ENCODE measurements around the gene MSH3.
"Not testable (repeated sequence)": the region's sequence is repeated elsewhere in the genome, so short reads cannot be mapped to it uniquely, and the experiment has no call there.

The MSH3 gene

DNA sequence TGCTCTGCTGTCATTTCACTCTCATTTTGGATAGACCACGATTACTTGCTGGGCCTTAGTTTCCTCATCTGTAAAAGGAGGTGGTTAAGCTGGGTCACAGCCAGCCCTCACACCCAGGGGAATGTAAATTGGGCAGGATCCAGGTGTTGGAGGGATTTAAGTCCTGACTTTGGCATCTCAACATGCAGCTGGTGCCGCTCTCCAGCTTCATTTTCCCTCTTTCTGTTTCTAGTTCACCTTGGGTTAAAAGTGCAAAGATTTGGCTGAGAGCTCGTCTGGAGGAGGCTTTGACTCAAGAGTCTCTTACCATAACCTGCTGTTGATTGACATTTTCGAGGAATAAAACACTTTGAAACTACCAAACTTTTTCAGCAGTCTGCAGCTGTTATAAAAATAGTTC, 144.6 kb downstream of the MSH3 start:
- no peak for DNase-seq

GRCh38 chr5:80799573-80799972, 145.1 kb downstream of the MSH3 start:
- no peak for DNase-seq

GRCh38 chr5:80804332-80804731, 149.9 kb downstream of the MSH3 start:
- DNase-seq = no peak

GRCh38 chr5:80805038-80805437, 150.6 kb downstream of the MSH3 start:
- no peak for DNase-seq

DNA sequence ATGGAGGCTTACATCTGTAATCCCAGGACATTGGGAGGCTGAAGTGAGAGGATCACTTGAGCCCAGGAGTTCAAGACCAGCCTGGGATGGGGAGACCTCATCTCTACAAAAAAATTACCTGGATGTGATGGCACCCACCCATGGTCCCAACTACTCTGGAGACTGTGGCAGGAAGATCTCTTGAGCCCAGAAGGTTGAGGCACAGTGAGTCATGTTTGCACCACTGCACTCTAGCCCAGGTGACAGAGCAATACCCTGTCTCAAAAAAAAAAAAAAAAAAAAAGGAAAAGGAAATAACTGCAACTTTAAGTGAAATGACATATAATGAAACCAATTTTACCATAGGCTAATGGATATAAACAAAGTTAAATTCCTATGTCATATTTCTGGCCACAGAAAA, 152.5 kb downstream of the MSH3 start:
- DNase-seq = no peak

GRCh38 chr5:80809451-80809850, 155.0 kb downstream of the MSH3 start:
- no peak for DNase-seq

GRCh38 chr5:80810425-80810824, 156.0 kb downstream of the MSH3 start:
- DNase-seq = no peak

DNA sequence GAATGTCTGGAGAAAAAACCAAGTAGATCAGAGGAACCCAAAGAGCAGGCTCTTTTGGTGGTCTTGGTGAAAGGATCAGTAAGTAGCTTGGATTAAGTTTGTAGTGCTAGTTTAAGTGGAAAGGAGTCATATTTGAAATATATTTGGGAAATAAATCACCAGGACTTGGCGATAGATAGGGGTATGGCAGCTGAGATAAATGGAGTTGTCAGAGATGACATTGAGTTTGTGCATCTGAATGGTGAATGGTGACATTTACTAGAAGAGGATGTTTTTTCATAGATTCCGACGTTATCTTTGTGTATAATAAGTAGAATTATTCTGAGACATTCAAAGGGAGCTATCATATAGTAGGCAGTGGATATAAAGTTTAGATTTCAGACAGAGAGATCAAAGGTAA, 162.1 kb downstream of the MSH3 start:
- no peak for DNase-seq

- no peak for DNase-seq
Measured at GRCh38 chr5:80820685-80821084, 166.2 kb downstream of the MSH3 start.

GRCh38 chr5:80822640-80823039, 168.2 kb downstream of the MSH3 start:
- DNase-seq = no peak

- DNase-seq = not testable (repeated sequence)
Measured at GRCh38 chr5:80824159-80824558, 169.7 kb downstream of the MSH3 start.

DNA sequence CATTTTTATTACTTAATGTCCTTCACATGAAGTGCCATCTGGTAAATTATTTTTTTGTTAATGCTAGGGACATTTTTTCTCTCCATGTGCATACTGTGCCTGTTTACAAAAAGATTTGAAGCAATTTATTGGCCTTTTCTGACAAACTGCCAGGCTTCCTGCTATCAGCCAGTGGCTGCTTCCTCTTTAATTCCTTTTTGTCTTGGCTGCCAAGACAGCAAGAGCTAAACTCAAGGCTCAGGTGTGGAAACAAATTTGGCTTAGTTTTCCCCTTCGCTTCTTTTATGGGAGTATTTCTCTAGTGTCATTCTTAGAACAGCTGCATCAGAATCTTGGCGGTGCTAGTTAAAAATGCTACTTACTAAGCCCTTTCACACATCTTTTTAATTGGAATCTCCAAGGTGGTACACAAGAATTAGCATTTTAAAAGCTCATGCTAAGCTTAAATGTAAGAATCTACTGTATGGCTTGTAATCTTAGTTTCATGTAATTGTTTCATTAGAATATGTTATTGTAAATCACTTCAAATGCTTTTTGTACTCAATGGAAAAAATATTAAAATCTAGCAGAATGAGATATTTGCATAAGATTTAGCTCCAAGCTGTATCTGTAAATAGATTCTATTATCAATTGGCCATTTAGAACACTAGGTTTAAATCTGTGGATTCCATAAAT, 171.5 kb downstream of the MSH3 start:
- no peak for DNase-seq

DNA sequence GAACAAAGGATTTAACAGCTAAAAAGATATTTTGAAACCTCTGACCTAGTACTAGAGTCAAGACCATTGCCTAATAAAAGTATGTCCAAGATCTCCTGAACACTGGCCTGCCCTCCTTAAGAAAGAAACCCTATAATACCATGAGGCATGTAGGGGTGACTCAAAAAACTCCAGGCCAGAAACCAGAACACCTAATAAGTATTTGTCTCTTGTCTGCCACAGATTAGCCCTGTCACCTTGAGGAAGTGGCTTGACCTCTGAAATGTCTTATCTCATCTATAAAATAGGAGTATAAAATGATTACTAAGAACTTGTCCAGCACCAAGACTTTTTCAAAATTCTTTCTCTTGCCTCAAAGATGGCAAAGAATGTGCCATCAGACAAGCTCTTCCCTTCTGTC, 180.3 kb downstream of the MSH3 start:
- no peak for DNase-seq

DNA sequence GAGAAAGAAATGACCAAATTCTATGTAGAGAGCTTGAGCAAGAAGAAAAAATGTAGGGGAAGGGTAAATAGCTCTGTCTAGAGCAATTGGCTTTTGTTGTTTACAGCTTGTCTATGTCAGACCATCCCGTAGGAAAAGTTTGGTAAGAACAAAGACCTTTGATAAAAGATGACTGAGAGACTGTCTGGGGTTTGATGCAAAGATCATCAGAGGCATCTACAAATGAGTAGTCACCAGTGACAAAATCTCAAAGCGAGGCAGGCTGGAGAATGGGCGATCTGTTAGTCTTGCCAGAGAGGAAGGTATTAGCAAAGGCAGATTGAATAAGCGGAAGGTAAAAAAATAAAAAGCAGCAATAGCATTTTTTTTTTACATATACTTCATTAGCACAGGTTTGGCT, 180.7 kb downstream of the MSH3 start:
- DNase-seq = no peak

- DNase-seq = peak; percentile 20
Measured at GRCh38 chr5:80837679-80838078, 183.2 kb downstream of the MSH3 start.

GRCh38 chr5:80841026-80841797, 186.8 kb downstream of the MSH3 start:
- not testable (repeated sequence) for DNase-seq

DNA sequence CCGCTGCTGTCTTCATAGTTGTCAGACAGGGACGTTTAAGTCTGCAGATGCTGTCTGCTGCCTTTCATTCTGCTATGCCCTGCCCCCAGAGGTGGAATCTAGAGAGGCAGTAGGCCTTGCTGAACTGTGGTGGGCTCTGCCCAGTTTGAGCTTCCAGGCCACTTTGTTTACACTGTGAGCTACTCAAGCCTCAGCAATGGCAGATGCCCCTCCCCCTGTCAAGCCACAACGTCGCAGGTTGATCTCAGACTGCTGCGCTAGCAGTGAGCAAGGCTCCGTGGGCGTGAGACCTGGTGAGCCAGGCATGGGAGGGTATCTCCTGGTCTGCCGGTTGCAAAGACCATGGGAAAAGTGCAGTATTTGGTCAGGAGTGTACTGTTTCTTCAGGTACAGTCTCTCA, 192.0 kb downstream of the MSH3 start:
- not testable (repeated sequence) for DNase-seq

DNA sequence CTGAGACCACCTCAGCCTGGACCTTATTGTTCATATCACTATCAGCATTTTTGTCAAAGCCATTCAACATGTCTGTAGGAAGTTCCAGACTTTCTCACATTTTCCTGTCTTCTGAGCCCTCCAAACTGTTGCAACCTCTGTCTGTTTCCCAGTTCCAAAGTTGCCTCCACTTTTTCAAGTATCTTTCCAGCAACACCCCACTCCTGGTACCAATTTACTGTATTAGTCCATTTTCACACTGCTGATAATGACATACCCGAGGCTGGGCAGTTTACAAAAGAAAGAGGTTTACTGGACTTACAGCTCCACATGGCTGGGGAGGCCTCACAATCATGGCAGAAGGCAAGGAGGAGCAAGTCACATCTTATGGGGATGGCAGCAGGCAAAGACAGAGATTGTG, 195.7 kb downstream of the MSH3 start:
- DNase-seq = not testable (repeated sequence)

DNA sequence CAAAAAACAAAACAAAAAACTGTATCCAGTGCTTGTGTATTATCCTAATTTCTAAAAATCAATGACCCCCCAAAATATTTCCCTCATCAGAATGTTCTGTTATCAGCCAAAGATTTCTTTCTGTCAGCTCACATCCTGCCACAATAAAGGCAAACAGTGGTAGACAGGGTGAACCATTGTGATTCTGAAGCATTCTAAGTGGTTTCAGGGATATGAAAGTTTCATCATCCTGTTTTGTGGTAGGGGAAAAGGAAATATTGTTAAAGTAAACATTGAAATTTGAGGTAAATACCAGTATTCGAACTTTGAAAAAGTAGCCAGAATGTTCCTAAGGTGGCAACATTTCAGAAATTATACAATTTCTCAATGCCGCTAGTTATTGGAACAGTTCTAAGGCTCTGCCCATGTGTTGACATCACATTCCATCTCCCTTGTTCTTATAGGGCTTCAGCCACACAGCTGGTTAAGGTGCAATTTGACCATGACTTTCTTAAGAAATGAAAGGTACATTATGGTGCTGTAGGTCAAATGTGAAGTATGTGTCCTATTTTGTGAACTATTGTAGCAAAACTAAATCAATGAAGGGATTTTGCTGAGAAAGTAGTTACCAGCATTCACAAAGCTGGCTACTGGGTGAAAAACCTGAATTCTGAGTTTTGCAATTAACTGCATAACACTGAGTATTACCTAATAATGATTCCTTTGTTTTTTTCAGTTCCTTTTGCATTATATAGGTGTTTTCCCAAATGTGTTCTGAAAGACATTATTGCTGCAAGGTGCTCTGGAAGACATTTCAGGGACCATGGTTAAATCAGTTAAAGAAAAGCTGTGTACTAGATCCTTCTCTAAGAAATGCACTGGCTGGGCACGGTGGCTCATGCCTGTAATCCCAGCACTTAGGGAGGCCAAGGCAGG, 198.1 kb downstream of the MSH3 start:
- no peak for DNase-seq

DNA sequence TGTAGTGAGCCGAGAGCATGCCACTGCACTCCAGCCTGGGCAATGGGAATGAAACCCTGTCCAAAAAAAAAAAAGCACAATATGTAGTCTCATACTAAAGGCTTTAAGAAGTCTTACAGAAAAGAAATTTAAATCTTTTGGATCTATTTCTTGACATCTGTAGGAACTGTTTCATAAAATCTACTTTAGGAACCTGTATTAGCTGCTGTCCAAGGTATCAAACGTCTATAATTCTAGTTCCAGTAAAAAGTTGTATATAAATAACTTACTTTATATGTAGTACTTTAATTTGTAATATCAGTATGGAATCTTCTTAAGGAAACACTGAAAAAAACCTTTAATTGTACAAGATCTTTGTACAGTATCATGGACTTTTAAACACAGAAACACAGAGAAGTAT, 199.0 kb downstream of the MSH3 start:
- no peak for DNase-seq

GRCh38 chr5:80854583-80854982, 200.1 kb downstream of the MSH3 start:
- no peak for DNase-seq

- no peak for DNase-seq
Measured at GRCh38 chr5:80860924-80861613, 206.6 kb downstream of the MSH3 start.

GRCh38 chr5:80863708-80864107, 209.3 kb downstream of the MSH3 start:
- no peak for DNase-seq
